ENCODE measurements around the gene TRMT61B.

DNA sequence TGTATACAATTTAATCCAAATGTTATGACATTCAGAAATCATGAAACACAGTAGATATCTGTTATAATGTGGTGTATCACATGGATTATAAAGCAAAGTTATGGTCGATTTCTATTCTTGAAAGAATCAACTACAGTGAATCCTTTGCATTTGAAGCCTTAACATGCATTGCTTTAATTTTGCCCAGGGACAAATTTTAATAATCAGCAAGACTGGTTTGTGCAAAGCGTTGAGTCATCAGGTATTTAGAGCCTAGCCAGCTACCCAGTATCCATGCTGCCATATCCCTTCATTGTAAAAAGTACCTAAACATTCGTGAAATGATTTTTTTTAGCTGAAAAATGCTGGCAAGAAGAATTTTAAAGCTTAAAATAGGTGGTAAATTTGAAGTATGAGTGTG is 68.4 kb downstream of the TRMT61B start:
- TF ChIP-seq, protein P1, sequence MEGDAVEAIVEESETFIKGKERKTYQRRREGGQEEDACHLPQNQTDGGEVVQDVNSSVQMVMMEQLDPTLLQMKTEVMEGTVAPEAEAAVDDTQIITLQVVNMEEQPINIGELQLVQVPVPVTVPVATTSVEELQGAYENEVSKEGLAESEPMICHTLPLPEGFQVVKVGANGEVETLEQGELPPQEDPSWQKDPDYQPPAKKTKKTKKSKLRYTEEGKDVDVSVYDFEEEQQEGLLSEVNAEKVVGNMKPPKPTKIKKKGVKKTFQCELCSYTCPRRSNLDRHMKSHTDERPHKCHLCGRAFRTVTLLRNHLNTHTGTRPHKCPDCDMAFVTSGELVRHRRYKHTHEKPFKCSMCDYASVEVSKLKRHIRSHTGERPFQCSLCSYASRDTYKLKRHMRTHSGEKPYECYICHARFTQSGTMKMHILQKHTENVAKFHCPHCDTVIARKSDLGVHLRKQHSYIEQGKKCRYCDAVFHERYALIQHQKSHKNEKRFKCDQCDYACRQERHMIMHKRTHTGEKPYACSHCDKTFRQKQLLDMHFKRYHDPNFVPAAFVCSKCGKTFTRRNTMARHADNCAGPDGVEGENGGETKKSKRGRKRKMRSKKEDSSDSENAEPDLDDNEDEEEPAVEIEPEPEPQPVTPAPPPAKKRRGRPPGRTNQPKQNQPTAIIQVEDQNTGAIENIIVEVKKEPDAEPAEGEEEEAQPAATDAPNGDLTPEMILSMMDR (IDR thresholded peaks at IDR 0.05): no peak
- no peak for TF ChIP-seq POLR2A (IDR thresholded peaks at IDR 0.05)

All from thyroid gland (tissue), 4 donors.